PC-3 (cell line): Measurements from ENCODE around the gene CALCB.

Experiments
- EZH2 ChIP-seq: fragments of 300-600 bp; sonication (generic); IDR thresholded peaks from one replicate; pipeline ENCODE4 v1.6.1; 2017; ENCODE audit warnings: antibody characterized with exemption, mild to moderate bottlenecking, low read length; ENCODE audit not compliant: unreplicated experiment
- EZH2phosphoT487 ChIP-seq: fragments of 300-600 bp; sonication (generic); IDR thresholded peaks from 2 replicates; pipeline ENCODE4 v1.6.1; 2018; ENCODE audit warnings: mild to moderate bottlenecking, antibody characterized with exemption, low read length, borderline replicate concordance
- TF ChIP-seq, protein P1 (sequence below): fragments of 300-600 bp; sonication (generic); conservative IDR thresholded peaks from 2 replicates; pipeline ENCODE4 v1.5.1; 2017; ENCODE audit warnings: antibody characterized with exemption, low read depth, mild to moderate bottlenecking, low read length

DNA sequence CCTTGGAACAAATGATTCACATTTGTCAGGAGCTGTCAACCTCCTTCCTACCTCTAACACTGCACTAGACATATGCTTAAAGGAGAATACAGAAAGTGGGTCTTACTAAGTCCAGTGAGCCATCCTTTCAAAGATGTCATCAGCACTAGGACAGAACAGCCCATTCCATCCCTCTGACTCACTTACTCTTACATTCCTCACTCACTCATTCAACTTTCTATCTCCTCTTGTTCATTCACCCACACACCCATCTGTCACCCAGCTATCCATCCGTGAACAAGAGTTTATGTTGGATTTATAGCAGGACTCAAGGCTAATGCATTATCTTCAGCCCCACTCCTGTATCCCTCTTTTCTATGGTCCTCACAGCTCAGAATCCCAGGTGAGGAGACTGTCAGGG lies 50.5 kb downstream of the CALCB start:
- TF ChIP-seq, protein P1, sequence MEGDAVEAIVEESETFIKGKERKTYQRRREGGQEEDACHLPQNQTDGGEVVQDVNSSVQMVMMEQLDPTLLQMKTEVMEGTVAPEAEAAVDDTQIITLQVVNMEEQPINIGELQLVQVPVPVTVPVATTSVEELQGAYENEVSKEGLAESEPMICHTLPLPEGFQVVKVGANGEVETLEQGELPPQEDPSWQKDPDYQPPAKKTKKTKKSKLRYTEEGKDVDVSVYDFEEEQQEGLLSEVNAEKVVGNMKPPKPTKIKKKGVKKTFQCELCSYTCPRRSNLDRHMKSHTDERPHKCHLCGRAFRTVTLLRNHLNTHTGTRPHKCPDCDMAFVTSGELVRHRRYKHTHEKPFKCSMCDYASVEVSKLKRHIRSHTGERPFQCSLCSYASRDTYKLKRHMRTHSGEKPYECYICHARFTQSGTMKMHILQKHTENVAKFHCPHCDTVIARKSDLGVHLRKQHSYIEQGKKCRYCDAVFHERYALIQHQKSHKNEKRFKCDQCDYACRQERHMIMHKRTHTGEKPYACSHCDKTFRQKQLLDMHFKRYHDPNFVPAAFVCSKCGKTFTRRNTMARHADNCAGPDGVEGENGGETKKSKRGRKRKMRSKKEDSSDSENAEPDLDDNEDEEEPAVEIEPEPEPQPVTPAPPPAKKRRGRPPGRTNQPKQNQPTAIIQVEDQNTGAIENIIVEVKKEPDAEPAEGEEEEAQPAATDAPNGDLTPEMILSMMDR: no peak
- no peak for TF ChIP-seq EZH2
- TF ChIP-seq EZH2phosphoT487: no peak
